SU-DHL-6 (cell line): ENCODE data around the gene LEPROT.

ENCODE experiments used
- H2AFZ ChIP-seq: fragments of 200-600 bp; sonication (generic); 2 replicates; pipeline ENCODE4 v1.6.1; 2014; ENCODE audit warnings: low read depth, mild to moderate bottlenecking, moderate library complexity, mixed read lengths, antibody characterized with exemption, low read length; ENCODE audit not compliant: severe bottlenecking
- H3F3A ChIP-seq: fragments of 200-600 bp; shearing (Covaris generic); 2 replicates; pipeline ENCODE4 v1.6.0; 2016; ENCODE audit warnings: antibody characterized with exemption, mild to moderate bottlenecking; ENCODE audit not compliant: insufficient read depth
- H3K27ac ChIP-seq: fragments of 200-600 bp; sonication (generic); 2 replicates; pipeline ENCODE4 v1.5.1; 2016; ENCODE audit warnings: low read depth, mild to moderate bottlenecking, low read length, moderate library complexity, mixed read lengths
- H3K27me3 ChIP-seq: fragments of 200-600 bp; sonication (generic), shearing (Covaris generic); 2 replicates; pipeline ENCODE4 v1.6.0; 2014; ENCODE audit warnings: mild to moderate bottlenecking, low read length
- H3K36me3 ChIP-seq: fragments of 200-600 bp; sonication (generic); 2 replicates; pipeline ENCODE4 v1.6.1; 2014; ENCODE audit warnings: mild to moderate bottlenecking, low read length, mixed read lengths
- H3K4me2 ChIP-seq: fragments of 300-600, 200-600 bp; shearing (Covaris generic), sonication (generic); 2 replicates; pipeline ENCODE4 v1.6.0; 2014; ENCODE audit warnings: low read length, low read depth, mild to moderate bottlenecking; ENCODE audit not compliant: poor library complexity, severe bottlenecking
- H3K4me3 ChIP-seq: fragments of 200-600 bp; sonication (generic); 2 replicates; pipeline ENCODE4 v1.5.1; 2014; ENCODE audit warnings: antibody characterized with exemption, low read length, mild to moderate bottlenecking, mixed read lengths; ENCODE audit not compliant: insufficient read depth, poor library complexity, severe bottlenecking
- H3K79me2 ChIP-seq: fragments of 200-600 bp; sonication (generic); 2 replicates; pipeline ENCODE4 v1.6.1; 2014; ENCODE audit warnings: mild to moderate bottlenecking, low read length, moderate library complexity; ENCODE audit not compliant: insufficient read depth
- H3K9ac ChIP-seq: fragments of 200-600 bp; sonication (generic); 2 replicates; pipeline ENCODE4 v1.7.0; 2014; ENCODE audit warnings: mild to moderate bottlenecking, low read length
- H3K9me2 ChIP-seq: fragments of 200-600 bp; sonication (generic); replicated peaks from 2 replicates; pipeline ENCODE4 v1.6.1; 2014; ENCODE audit warnings: low read length; ENCODE audit not compliant: insufficient read depth
- H3K9me3 ChIP-seq: fragments of 200-600 bp; sonication (generic); 2 replicates; pipeline ENCODE4 v1.6.1; 2014; ENCODE audit warnings: low read length, mixed read lengths; ENCODE audit not compliant: insufficient read depth
- H4K20me1 ChIP-seq: fragments of 200-600 bp; sonication (generic); 2 replicates; pipeline ENCODE4 v1.6.1; 2014; ENCODE audit warnings: low read depth, mild to moderate bottlenecking, antibody characterized with exemption, low read length, moderate library complexity, mixed read lengths
- EZH2phosphoT487 ChIP-seq: fragments of 200-600 bp; sonication (generic), shearing (Covaris generic); conservative IDR thresholded peaks from 2 replicates; pipeline ENCODE4 v1.6.1; 2018; ENCODE audit warnings: mild to moderate bottlenecking, antibody characterized with exemption, low read length, moderate library complexity, mixed read lengths
- TF ChIP-seq, protein P1 (sequence below): fragments of 200-600 bp; sonication (generic); IDR thresholded peaks from one replicate; pipeline ENCODE4 v1.5.1; 2017; ENCODE audit warnings: antibody characterized with exemption, mild to moderate bottlenecking, low read length, moderate library complexity; ENCODE audit not compliant: insufficient read depth, poor library complexity, severe bottlenecking

Gene LEPROT, protein sequence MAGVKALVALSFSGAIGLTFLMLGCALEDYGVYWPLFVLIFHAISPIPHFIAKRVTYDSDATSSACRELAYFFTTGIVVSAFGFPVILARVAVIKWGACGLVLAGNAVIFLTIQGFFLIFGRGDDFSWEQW

DNA sequence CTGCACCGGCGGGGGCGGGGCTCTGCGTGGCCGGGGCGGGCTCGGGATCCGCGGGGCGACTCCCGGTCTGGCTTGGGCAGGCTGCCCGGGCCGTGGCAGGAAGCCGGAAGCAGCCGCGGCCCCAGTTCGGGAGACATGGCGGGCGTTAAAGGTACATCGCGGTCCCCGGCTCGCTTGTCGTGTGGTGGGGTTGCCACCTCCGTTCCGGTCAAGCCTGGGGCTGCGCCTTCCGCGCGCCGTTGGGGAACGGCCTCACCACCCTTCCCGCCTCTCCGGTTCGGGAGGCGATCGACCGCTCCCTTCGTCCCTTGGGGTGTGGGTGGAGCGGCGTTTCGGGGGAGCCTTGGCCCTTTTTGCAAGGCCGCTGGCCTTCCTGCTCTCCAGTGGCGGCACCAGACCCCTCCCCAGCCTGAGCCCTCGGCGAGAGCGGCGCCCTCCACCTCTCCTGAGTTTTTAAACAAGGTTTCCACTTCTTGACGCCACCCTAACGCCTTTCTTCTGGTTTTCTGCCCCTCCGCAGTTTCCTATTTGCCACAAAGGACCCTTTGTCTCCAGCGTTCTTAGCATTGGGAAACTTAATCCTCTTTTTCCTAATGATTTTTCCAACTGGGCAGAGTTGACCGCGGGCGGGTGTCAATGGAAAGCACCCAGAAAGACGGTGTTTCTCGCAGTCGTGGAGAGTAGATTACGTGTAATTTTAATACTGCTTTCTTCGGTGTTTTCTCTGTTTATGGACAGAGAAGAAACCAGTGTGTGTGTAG is at the start of gene LEPROT, which contains the start of gene LEPR:
Gene LEPROT (plus strand): TSS at position 79 of the 761 bp plus-strand sequence. CDS start 57 bp downstream, at position 136.
Gene LEPR (plus strand): TSS at position 79 of the 761 bp plus-strand sequence. CDS start 144,898 bp downstream, outside the sequence.
- Histone ChIP-seq H3K4me2 (peak within 1 kb of the TSS; percentile 89), H3K4me3 (peak within 1 kb of the TSS; percentile 91), H3F3A (no peaks in the 10 kb centered on the region), H2AFZ (peak within 1 kb of the TSS; percentile 99), H3K27ac (peak within 1 kb of the TSS; percentile 32), H3K36me3 (no peaks in the 10 kb centered on the region), H3K79me2 (0 out of 2 replicates have a peak, but pooled peaks cover 5% of the 10 kb centered on the region), H3K9me3 (no peaks in the 10 kb centered on the region), H4K20me1 (no peaks in the 10 kb centered on the region), H3K9ac (peak within 1 kb of the TSS; percentile 76), H3K27me3 (no peaks in the 10 kb centered on the region), H3K9me2 (no peaks in the 10 kb centered on the region)
- TF ChIP-seq EZH2phosphoT487: no peak

DNA sequence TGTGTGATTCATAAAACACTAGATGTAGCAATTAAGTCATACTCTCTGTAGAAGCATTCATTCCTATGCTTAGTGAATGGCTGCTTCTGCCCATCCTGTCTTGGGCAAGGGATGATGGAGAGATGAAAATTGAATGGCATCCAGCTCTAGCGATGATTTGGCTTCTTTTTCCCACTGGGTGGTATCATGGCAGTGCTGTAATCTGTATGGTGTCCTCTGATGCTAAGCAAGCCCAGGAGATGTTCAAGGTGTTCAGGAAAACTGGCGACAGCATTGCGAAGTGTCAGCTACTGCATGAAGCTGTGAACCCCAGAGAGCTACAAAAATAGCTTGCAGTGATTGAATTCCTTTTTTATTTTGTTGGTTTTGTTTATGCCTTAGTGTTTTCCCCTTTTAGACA is 48.9 kb upstream of the LEPROT start:
- no peak overlapping the region for H3K4me2 ChIP-seq
- TF ChIP-seq EZH2phosphoT487: no peak
- TF ChIP-seq, protein P1, sequence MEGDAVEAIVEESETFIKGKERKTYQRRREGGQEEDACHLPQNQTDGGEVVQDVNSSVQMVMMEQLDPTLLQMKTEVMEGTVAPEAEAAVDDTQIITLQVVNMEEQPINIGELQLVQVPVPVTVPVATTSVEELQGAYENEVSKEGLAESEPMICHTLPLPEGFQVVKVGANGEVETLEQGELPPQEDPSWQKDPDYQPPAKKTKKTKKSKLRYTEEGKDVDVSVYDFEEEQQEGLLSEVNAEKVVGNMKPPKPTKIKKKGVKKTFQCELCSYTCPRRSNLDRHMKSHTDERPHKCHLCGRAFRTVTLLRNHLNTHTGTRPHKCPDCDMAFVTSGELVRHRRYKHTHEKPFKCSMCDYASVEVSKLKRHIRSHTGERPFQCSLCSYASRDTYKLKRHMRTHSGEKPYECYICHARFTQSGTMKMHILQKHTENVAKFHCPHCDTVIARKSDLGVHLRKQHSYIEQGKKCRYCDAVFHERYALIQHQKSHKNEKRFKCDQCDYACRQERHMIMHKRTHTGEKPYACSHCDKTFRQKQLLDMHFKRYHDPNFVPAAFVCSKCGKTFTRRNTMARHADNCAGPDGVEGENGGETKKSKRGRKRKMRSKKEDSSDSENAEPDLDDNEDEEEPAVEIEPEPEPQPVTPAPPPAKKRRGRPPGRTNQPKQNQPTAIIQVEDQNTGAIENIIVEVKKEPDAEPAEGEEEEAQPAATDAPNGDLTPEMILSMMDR: no peak
- H3K9me3 ChIP-seq: no peaks in the 10 kb centered on the region
- H3K79me2 ChIP-seq: no peaks in the 10 kb centered on the region
- H2AFZ ChIP-seq: no peak overlapping the region
- no peak overlapping the region for H3K4me3 ChIP-seq
- H3F3A ChIP-seq: no peaks in the 10 kb centered on the region
- H3K36me3 ChIP-seq: no peaks in the 10 kb centered on the region
- H3K9ac ChIP-seq: no peak overlapping the region
- no peaks in the 10 kb centered on the region for H3K27me3 ChIP-seq
- no peak overlapping the region for H3K27ac ChIP-seq
- H4K20me1 ChIP-seq: no peaks in the 10 kb centered on the region
- H3K9me2 ChIP-seq: no peaks in the 10 kb centered on the region

DNA sequence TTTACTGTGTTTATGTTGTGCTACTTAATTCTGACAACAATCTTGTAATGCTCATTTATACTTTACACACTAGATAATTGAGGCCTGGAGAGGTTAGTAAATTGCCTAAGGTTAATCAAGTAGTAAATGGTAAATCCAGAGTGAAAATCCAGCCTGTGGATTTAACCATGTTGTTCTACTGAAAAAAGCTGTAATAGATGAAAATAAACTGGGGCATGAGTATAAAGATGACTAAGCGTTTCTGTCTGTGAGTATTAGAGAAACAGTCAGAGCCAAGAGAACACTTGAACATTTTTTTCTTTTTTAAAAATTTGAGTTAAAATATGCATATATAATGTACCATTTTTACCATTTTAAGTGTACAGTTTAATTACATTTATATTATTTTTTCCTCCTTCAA is 47.9 kb upstream of the LEPROT start:
- no peak overlapping the region for H3K4me3 ChIP-seq
- TF ChIP-seq, protein P1: no peak
- TF ChIP-seq EZH2phosphoT487: no peak
- H3K4me2 ChIP-seq: no peak overlapping the region
- no peak overlapping the region for H2AFZ ChIP-seq
- H3K9me2 ChIP-seq: no peaks in the 10 kb centered on the region
- H3K36me3 ChIP-seq: no peaks in the 10 kb centered on the region
- H3K27me3 ChIP-seq: no peaks in the 10 kb centered on the region
- H3K9me3 ChIP-seq: no peaks in the 10 kb centered on the region
- no peaks in the 10 kb centered on the region for H3F3A ChIP-seq
- H3K9ac ChIP-seq: no peak overlapping the region
- H4K20me1 ChIP-seq: no peaks in the 10 kb centered on the region
- no peak overlapping the region for H3K27ac ChIP-seq
- no peaks in the 10 kb centered on the region for H3K79me2 ChIP-seq
